Measurements from ENCODE around the gene EDN2. TPM values are rescaled to one million over a fixed set of nuclear protein-coding genes. Genes with fewer than 3 reads are reported as not detected.

EDN2 gene
- total RNA-seq (2014; rRNA removed; shearing (Covaris generic)), result 0.40 TPM in 1 of 2 replicates, not detected in the other

GRCh38 chr1:41484402-41485241 is at the start of gene EDN2:
Gene EDN2 (minus strand): TSS chr1:41484683. CDS start chr1:41484601, 82 bp downstream.
- peak; percentile 54 for DNase-seq (ENCODE audit: low read depth)

- no peak for DNase-seq (ENCODE audit: low read depth)
Observed at GRCh38 chr1:41533731-41534080, 49.2 kb upstream of the EDN2 start.

GRCh38 chr1:41533016-41533730 is 48.7 kb upstream of the EDN2 start:
- DNase-seq (ENCODE audit: low read depth), result no peak

DNA sequence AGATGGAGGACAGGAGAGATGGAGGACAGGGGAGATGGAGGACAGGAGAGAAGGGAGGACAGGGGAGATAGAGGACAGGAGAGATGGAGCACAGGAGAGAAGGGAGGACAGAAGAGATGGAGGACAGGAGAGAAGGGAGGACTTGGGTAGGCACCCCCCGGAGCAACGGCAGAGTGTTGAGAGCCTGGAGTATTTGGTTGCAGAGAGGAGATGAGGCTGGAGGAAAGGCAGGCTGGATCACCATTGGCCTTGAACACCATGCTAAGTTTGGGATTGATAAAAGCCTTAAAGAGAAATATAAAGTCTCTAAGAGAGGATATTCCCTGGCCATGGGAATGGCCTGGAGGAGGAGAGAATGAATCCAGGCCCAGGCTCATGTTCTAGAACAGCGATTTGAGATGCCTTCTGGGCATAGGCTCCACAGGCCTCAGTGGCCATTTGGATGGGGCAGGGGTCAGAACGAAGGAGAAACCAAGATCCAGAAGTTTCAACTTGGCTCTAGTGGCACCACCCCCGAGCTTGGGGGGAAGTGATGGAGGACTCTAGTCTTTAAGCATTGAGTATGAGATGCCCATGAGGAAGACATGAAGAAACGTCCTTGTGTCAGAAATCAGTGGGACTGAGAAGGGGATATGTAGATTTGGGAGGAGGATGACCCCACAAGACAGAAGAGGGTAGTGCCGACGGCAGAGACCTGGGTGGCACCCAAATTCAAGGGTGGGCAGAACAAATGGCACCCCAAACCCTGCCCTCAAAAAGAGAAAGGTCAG is 47.9 kb upstream of the EDN2 start:
- DNase-seq (ENCODE audit: low read depth), result no peak

GRCh38 chr1:41530411-41530810 is 45.9 kb upstream of the EDN2 start:
- DNase-seq (ENCODE audit: low read depth), result no peak

GRCh38 chr1:41529621-41530395 is 45.3 kb upstream of the EDN2 start:
- DNase-seq (ENCODE audit: low read depth), result no peak

DNA sequence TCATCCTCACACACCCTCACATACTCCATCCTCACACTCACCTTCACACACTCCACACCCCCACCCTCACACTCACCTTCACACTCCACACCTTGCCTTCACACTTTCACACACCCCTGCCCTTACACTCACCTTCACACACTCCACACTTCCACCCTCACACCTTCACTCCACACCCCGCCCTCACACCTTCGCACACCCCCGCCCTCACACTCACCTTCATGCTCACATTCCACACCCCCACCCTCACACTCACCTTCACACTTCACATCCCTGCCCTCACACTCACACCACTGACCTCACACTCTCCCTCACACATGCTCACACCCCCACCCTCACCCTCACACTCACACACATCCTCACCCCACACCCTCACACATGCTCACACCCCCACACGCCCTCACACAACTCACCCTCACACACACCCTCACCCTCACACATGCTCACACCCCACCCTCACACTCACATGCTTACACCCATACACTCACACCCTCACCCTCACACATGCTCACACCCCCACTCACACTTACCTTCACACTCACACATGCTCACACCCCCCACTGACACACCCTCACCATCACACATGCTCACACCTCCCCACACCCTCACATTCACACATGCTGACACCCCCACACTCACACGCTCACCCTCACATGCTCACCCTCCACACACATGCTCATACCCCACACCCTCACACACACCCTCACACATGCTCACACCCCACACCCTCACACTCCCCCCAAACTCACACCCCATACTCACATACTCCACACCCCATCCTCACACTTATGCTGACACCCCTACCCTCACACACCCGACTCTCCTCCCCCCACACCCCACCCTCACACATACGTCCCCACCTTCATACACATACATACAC is 44.5 kb upstream of the EDN2 start:
- no peak for DNase-seq (ENCODE audit: low read depth)

GRCh38 chr1:41528106-41528505 is 43.6 kb upstream of the EDN2 start:
- no peak for DNase-seq (ENCODE audit: low read depth)

DNA sequence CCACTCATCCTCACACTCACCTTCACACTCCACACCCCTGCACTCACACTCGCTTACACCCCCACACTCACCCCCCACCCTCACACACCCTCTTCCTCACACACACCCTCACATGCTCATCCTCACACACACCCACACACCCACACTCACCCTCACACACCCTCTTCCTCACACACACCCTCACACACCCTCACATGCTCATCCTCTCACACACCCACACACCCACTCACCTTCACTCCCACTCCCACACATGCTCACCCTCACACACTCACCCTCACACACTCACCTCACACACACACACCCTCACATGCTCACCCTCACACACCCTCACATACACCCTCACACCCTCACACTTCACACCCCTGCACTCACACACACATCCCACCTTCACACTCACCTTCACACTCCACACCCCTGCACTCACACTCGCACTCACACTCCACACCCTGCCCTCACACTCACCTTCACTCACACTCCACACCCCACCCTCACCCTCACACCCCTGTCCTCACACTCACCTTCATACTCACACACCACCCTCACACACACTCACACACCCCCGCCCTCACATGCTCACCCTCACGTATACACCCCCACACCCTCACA is 42.6 kb upstream of the EDN2 start:
- DNase-seq (ENCODE audit: low read depth), result no peak

DNA sequence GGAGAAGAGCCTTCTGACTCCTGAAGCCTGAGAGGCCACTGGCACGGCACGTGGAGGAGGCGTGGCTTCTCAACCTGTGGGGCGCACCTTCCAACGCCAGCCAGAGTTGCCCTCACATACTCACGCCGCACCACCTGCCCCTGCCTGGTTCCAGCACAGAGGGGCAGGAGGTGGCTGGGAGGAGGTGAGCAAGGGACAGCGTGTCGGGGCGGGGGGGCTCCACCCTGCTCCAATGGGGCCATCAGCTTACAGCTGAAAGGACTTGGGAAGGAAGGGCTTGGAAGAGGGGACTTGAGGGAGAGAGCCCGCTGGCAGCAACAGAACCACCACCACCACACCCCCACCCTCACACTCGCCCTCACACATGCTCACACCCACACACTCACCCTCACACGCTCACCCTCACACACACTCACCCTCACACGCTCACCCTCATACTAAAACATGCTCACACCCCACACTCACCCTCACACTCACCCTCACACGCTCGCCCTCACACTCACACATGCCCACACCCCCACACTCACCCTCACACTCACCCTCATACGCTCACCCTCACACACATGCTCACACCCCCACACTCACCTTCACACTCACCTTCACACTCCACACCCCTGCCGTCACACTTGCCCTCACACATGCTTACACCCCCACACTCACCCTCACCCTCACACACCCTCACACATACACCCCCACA is 41.6 kb upstream of the EDN2 start:
- no peak for DNase-seq (ENCODE audit: low read depth)

DNA sequence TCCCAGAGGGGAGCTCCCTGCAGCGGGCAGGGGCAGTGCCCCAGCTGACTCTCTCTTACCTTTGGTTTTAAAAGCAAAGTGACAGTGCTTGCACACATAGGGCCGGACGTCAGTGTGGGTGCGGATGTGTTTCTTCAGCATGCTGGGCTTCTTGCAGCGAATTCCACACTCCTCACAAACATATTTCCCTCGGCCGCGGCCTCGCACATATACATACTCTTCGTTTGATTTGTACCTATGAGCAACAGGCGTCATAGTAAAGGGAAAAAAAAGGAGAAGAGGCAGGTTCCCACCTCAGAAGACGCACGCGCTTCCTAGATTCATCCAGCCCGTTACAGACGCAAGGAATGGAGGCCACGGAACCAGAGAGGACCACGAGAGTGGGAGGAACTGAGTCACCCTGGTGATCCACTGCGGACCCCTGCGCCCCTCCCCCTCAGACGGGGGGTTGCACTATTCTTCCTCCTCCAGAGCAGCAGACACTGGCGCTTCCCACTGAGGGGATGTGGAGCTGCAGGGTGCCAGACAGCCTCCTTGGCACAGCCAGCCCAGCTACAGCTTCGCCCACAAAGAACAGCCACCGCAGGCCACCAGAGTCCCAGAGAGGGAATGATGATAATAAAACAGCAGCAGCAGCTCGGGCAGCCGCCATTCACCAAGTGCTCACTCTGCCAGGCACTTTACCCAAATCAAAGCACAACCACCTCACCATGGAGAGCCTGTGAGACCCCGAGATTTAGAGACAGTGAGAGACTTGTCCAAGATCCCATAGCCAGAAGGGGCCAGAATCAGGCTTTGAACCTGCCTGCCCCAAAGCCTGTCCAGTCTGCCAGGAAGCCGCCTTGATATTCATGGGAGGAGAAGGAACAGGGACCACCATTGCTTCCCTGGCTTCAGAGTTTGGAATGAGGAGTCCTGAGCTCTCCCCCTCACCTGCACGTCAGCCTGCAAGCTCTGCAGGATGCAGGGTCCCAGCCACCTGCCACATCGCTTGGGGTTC is 40.5 kb upstream of the EDN2 start:
- no peak for DNase-seq (ENCODE audit: low read depth)

- DNase-seq (ENCODE audit: low read depth), result no peak
Observed at GRCh38 chr1:41523949-41524675, 39.6 kb upstream of the EDN2 start.

GRCh38 chr1:41523071-41523470 is 38.6 kb upstream of the EDN2 start:
- no peak for DNase-seq (ENCODE audit: low read depth)

- no peak for DNase-seq (ENCODE audit: low read depth)
Observed at GRCh38 chr1:41521766-41522165, 37.3 kb upstream of the EDN2 start.

- no peak for DNase-seq (ENCODE audit: low read depth)
Observed at GRCh38 chr1:41520951-41521752, 36.7 kb upstream of the EDN2 start.

GRCh38 chr1:41519667-41520066 is 35.2 kb upstream of the EDN2 start:
- no peak for DNase-seq (ENCODE audit: low read depth)

DNA sequence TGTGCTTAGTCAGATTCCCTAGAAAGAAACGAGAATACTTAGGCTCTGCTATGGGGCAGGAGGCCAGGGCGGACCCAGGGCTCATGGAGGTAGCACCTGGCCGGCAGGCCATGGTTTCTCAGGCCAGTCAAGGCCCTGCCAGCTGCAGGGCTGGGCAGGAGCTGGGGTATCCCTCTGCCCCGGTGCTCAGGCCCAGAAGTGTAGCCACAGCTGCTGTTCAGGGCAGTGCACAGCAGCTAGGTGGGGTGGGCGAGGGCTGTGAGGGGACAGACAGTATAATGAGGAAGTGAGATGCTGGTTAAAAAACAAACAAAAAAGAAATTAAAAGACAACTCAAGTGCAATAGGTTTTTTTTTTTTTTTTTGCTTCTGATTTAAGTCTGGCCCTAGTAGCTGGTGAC is 34.0 kb upstream of the EDN2 start:
- DNase-seq (ENCODE audit: low read depth), result no peak
